ENCODE data around the gene TIAM1.

GRCh38 chr21:31184459-31184858, 159.6 kb downstream of the TIAM1 start:
- TF ChIP-seq, protein P1, sequence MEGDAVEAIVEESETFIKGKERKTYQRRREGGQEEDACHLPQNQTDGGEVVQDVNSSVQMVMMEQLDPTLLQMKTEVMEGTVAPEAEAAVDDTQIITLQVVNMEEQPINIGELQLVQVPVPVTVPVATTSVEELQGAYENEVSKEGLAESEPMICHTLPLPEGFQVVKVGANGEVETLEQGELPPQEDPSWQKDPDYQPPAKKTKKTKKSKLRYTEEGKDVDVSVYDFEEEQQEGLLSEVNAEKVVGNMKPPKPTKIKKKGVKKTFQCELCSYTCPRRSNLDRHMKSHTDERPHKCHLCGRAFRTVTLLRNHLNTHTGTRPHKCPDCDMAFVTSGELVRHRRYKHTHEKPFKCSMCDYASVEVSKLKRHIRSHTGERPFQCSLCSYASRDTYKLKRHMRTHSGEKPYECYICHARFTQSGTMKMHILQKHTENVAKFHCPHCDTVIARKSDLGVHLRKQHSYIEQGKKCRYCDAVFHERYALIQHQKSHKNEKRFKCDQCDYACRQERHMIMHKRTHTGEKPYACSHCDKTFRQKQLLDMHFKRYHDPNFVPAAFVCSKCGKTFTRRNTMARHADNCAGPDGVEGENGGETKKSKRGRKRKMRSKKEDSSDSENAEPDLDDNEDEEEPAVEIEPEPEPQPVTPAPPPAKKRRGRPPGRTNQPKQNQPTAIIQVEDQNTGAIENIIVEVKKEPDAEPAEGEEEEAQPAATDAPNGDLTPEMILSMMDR (IDR thresholded peaks at IDR 0.05) = no peak
- TF ChIP-seq POLR2A (IDR thresholded peaks at IDR 0.05) (no peak), POLR2AphosphoS5 (IDR thresholded peaks at IDR 0.05) (no peak)

Data from prostate gland (tissue), 2 donors.